GM21360 (cell line): Measurements from ENCODE around the gene SEMA5A.

Experiments
- ATAC-seq: cut with Tn5 transposase; IDR thresholded peaks from one replicate; pipeline ENCODE4 v1.9.1; 2021; ENCODE audit warnings: mild to moderate bottlenecking, moderate library complexity; ENCODE audit not compliant: unreplicated experiment

SEMA5A gene

DNA sequence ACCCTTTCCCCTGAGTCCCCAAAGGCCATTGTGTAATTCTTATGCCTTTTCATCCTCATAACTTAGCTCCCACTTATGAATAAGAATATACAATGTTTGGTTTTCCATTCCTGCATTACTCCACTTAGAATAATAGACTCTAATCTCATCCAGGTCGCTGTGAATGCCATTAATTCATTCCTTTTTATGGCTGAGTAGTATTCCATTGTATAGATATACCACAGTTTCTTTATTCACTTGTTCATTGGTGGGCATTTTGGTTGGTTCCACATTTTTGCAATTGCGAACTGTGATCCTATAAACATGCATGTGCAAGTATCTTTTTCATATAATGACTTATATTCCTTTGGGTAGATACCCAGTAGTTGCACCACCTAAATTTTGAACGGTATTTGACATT is 101.5 kb downstream of the SEMA5A start:
- ATAC-seq = no peak

DNA sequence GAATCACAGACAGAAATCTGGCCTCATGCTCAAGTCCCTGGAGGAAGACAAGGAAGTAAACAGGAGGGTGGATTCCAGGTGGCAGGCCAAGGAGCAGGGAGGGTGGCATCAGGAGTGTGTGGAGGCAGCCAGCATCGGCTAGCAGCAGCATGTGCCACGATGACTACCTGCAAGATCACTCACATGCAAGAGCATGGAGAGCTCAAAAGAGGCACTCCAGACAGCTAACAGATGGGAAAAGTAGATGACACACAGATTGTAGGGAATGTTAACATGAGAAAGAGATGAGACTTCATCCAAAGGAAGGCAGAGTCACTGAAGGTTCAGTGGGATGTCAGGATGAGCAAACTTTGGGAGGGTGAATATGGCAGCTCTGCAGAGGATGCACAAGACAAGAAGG is 104.3 kb downstream of the SEMA5A start:
- ATAC-seq = no peak

DNA sequence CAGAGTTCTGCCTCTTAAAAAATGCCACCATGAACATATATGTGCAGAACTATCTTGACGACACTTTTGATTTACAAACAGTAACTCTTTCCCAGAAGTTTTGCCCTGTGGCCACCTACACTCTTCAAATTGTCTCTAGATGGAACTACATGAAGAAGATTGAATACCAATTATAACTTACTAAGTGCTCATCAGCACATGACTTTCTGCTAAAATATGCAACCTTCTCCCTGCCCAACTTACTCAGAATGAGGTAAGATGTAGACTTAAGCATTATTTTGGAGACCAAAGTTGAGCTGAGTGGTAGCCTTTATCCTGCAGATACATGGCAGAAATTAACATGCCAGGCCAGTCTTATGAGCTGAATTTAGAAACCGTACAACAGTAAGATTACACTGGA is 105.4 kb downstream of the SEMA5A start:
- no peak for ATAC-seq

DNA sequence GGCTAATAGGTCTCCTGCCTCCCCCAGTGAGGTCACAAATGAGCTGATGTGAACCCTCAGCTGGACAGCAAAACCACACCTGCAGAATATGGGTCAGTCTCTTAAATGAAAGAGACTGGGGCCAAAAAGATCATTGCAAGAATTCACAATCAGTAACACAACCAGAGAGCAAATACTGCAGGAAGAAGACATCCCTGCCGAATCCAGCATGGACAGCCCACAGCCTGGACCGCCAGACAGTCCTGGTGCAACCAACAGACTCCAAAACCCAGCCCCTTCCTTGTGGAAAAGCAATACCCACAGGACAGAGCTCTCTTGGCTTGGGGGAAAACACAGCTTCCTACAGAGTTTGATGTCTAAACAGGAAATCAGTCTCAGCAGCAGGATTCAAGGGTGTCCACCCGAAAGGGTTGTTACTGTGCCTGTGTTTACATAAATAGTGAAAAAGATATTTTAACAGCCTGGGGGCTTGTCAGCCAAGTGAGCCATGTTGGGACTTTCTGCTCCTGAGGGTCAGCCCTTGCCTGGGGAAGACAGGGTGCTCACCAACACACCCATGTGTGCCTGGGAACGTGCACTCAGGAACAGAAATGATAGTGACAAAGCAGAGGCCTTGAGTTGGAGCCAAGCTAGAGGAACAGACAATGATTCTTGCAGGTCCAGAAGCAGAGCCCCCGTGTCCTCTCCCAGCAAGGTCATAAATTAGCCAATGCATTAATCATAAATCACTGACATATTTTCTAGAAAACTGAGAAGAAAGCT is 106.2 kb downstream of the SEMA5A start:
- no peak for ATAC-seq

DNA sequence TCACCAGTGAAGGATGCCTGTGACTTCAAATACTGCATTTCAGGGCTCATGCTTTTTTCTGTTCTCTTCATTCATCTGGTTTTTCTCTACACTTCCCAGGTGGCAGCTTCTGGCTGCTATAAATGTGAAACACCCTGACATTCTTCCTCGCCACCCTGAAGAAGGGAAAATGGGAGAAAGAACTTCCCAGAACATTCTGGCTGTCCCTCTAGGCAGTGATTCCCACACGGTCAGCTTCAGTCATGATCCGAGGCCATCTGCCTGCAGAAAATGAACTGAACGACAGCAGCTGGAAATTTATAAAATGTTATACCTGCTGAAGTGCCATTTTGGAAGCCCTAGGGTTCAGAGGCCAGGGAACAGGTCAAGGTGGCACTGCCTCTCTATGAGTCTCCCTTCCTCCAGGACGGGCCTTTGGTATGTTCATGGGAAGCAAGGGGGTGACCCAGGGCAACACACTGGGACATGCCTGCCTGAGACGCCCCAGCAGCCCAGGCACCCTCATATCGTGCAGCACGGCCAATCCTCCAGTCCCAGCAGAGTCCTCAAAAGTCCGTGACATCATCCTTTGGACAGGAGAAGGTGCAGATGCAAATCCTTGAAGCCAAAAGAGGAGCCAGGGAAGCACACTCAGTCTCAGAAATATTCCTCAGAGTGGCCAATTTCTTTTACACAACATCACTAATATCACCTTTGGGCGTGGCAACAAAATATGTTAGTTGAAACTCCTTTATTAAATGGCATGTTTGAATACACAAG is 107.1 kb downstream of the SEMA5A start:
- no peak for ATAC-seq

DNA sequence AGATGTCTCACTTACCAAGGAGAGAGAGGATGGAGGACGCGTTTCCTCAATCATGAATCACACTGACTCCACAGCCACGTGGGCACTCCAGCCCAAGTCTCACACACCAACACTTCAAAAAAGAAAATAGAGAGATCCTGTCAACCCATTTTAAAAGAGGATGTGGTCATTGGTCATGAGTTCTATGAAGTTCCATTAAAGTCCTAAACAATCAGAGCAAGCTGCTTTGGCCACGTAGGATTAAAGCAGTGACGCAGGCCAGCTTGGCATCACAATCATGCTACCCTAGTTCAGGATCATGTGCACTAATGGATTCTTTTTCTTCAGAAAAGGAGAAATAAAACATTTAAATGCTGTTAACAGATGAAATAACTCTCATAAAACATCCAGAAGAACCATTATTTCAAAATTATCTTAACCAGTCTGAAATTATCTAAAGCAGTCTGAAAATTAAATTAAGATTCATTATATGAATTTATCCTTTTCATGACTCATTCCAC is 108.1 kb downstream of the SEMA5A start:
- ATAC-seq = no peak

DNA sequence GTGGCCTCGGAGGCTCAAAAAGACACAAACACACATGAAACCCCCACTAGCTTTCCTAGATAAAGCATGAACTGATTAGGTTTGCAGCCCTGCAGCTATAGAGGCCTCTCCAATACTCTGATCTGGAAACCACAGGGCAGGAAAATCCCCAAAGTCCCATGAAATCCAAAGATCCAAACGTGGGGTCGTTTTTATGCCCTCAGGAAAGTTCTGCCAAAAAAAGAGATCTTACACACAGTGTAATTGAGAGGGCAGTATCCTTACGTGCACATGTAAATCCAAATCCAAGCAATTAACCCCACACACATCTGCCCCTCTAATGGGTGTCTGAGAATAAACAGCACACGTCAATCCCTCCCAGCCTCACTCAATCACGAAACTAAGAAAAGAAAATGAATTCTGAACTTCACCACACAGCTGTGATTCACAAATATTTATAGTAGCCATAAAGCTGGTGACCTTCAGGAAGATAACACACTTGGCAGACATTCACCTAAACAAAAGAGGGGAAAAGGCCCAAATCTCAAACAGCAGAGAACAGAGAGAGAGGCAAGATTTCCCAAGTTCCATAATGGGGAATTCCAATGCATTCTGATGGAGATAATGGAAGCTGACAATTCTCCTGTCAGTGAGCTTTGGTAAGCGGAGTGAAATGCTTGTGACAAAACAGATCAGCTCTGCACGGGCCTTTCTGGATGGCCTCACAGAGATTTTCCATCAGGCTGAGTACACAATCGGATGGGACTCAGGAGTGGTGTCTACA is 114.2 kb downstream of the SEMA5A start:
- ATAC-seq = no peak

DNA sequence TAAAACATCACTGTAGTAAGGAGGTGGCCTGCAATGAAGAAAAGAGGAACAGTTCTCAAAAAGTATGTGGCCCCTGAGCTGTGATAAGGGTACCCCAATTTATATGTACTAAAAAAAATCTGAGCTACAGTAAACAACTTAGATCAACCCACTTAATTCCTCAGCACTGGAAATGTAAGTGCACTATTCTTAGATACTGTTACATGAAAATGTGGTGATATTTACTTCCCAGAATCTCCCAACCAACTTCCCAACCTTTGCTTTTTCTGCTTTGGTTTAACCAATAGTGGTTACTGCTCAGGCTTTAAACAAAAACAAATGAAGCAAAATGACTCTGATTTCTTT is 114.8 kb downstream of the SEMA5A start:
- no peak for ATAC-seq

DNA sequence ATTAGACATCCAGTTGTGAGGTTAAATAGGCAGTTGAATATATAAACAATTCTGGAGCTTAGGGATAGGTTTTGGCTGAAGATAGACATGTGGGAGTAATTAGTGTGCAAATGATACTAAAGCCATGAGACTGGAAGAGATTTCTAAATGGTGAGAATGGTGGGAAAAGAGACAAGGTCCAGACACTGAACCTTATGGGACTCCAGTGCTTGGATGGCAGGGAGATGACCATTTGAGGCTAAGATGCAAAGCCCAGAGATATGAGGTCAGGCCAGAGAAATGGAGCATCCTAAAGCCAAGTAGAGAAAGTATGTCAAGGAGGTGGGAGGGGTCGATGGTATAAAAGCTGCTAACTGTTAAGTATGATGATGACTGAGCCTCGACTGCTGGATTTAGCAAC is 115.6 kb downstream of the SEMA5A start:
- no peak for ATAC-seq

DNA sequence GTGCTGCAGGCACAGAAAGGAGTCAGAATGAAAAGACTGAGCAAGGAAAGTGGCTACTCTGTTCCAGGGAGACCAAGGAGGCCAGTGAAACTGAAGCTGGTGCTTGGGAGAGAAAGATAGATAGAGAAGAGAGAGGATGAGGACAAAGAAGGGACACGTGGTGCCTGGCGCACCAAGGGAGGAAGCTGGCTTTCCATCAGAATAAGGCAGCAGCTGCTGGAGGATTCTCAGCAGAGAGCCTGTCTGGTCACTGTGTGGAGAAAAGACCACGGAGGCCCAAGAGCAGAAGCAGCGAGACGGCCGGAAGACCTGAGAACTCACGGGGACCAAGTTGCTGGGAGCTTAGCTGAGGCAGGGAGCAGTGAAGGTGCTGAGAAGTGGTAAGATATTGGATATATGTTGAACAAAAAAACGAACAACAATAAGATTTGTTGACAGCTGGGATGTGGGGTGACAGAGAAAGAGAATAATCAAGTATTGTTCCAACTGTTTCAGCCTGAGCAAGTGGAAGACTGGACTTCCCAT is 116.1 kb downstream of the SEMA5A start:
- ATAC-seq = no peak

DNA sequence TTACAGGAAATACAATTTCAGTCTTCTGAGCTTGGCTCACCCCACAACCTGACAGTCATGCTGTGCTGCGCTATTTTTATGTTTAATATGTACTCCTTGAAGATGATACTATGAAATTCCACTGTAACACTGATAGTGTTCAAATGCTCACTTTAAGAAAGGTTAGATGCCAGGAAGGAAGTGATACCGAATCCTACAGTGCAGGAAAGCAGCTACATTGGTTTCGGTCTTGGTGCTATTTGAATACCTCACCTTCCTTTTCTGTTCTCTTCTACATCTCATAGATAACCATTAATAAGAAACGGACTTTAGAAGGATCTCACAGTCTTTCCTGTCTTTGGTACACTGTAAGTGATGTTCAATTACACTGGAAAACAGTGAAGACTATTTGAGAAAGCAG is 117.6 kb downstream of the SEMA5A start:
- peak; percentile 50 for ATAC-seq

DNA sequence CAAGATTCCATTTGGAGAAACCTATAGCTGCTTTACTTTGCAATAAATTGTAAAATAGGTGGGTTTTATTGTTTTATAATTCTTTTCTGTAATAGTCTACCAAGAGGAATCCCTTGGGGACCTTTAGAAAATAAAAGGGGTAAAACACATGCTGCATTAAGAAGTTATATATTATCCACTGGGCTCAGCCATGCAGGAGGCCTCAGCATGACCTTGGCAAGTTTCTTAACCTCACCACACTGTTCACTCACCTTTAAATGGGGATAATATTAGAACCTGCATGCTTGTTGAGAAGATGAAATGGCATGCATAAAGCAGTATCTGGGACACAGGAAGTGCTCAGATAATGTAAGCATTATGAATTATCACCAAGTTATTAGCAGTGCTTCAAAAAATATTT is 120.2 kb downstream of the SEMA5A start:
- ATAC-seq = no peak

DNA sequence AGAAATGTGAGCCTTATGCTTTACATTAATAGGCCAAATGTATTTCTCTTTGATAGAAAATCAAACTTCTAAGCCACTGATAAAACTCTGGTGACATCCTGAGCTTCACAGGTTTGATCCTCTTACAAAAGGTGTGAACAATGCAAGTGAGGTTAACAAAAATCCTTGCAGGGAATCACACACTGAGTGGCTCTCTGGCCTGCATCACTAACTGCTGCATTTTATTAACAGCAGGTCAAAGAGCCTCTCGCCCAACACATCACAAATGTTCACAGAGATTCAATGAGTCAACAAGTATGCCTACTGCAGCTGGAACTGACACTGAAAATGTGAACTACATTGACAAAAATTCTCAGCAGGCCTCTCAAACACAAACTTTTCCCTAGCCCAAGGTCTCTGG is 122.3 kb downstream of the SEMA5A start:
- no peak for ATAC-seq

DNA sequence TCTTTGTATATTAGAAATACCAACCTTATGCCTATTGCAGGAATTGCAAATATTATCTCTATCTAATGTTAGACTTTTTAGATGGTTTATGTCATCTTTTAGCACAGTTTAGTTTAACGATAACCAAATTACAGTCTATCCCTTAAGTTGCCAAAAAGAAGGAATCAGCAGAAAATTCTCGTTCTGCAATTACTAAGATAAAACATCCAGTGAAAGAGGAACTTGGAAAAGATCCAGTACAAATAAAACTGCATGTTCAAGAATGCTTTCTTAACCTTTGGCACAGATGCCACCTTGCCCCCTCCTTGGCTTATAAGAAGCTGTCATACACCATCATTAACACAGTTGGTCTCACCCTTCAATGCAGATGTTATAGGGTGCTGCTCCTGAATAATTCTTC is 124.0 kb downstream of the SEMA5A start:
- ATAC-seq = no peak

DNA sequence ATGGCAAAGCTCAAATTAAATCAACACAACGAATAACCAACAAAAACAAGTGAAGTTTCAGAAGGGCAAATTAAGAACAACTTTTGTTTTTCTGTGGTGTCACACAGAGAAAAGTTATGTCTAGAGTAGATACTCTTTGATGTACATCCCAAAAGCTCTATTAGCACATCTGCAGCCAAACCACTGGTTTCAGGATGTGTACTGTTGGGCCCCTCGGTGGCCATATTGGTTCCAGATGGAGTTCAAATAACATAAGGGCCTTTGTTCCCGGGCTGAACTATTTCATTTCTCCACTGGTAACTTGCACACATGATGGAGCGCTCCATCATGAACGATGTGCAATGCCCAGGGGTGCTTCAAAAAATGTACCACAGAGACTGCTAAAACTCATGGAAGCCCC is 126.1 kb downstream of the SEMA5A start:
- no peak for ATAC-seq

DNA sequence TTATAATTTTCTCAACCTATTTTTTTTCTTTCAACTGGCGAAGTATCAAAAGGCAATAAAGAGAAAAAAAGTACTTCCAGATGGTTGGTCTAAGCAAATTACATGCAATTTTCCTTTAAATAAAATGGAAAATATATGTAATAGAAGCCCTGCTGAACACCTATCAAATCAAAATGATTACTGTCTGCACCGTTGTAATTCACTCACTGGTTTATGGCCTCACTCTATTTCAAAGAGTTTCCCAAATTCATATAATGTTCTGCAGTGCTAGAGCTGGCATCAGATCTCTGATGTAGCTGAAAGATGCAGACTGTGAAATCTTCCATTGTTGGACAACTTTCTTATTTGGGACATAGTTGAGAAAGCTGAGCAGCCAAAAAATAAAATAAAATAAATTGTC is 130.3 kb downstream of the SEMA5A start:
- ATAC-seq = no peak

DNA sequence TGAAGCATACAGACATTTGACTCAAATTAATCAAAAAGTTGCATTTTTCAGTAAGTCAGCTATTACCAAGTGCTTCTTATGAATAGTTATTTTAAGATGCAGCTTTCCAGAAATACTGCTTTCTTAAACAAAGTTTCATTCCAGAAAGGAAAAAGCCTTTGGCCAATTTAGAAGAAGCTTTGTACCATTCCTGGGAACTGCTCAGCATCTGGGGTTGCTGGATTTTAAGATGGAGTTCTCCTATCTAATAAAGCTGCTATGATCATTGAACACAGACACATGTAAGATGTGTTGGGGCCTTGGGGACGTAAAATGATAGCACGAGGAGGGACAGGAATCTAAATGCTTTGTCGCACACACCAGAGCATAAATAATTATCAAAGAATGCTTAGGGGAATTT is 130.8 kb downstream of the SEMA5A start:
- ATAC-seq = no peak

DNA sequence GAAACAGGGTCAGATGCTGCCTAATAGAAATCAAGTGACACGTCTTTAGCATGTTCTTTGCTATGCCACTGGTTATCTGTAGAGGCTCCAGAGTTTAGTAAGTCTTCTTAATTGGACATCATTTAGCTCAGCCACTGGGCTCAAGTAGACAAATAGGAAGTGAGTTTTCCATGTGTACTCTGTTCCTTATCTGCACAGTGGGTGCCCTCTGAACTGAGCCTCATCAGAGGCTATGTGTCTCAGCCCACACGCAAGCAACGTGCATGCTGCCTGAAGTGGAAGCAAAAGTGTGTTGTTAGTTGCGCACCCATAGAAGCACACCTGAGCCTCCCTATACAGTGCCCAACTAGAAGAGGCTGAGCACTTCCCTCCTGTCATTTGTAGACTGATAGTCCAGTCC is 134.7 kb downstream of the SEMA5A start:
- ATAC-seq = no peak

DNA sequence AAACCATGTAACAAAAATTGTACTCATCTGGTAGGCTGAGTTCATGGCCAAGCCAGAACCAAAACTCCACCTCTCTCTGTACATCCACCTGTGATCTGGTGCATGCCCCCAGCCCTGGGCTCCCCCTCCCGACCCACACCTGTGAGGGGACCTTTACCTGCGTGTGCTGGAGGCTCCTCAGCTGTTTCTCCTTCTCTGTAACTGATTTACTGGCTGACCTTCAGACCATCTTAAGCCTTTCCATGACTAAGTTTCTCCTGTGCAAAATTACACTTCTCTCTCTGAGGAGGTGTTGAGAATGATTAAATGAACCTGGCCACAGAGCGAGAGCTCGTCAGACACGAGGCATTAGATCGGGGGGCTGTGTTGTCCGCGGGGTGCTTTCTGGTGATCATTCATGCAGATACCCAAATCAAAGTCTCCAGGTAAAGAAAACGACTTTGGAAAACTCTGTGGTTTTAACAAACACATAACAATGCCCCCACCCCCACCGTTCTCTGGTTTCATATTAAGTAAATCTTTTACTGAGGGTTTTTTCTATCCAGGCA is 136.4 kb downstream of the SEMA5A start:
- ATAC-seq = no peak

DNA sequence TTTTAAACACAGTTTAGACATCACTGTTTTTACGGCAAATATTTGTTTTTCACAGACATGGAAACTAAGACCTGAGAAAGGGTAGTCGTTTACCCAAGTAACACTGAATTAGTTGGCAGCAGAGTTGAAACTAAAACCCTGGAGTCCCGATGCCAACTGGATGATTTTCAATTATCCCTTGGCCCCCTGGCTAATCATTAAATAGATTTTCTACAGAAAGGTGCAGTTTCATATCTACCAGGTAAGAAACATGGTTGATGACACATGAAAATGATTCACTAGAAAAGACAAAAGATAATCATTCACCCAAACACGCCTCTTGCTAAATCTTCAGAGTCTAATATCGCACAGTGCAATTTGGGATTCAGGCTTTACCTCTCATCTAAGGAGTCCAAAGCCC is 136.9 kb downstream of the SEMA5A start:
- ATAC-seq = no peak

DNA sequence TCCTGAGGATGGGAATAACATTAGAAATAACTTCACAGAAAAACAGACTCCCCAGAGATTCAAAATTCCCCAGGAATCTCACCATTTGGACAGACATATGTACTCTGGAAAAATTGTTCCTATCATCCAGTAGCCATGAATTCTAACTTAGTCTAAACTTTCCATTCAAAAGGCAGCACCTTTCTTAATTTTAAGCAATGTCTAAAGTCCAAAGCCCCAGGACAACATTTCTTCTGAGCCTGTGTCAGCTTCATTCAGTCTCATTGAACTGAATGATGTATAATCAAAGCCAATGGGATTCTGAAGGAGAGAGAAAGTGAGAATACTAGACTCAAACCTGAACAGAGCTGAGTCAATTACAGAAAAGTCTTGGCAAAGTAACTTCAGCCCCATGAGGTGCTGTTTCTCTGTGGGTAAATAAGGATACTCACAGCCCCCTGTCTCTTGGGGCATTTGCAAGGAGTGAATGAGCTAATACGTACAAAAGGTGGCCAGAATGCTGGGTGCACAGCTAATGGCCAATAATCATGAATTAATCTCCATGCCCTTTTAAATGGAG is 140.6 kb downstream of the SEMA5A start:
- ATAC-seq = peak; percentile 85
